DMS 273 (cell line): ENCODE data around the gene ABLIM3.

ENCODE experiments used
- DNase-seq: peaks from one replicate; lab custom pipeline; 2025; ENCODE audit not compliant: unreplicated experiment; lab: John Stamatoyannopoulos, UW

ABLIM3 gene

DNA sequence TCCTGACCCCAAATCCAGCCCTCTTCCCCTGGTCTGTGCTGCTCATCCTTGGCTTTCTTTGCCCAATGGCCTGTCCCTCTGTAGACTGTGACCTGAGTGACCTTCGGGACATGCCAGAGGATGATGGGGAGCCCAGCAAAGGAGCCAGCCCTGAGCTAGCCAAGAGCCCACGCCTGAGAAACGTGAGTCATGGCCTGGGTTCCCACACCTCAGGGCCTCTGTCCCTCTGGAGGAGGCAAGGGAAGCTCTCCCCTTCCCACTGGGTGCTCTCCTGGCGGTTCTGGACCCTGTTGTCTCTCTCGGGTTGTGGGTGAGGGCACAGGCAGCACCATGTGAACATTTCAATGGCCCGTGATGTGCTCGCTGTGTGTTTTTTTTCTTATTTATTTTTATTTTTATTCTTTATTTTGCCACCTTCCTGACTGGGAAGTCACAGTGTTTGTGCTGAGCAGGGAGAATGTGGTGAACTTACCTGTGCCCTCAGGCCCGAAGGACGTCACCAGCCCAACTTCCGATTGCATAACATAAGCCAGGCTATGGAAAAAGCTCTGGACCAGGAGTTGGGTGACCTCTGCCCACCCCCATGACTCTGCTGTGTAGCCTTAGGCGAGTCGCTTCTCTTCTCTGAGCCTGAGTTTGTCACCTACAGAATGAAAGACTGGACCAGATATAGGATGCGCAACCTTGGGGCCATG lies 159.9 kb downstream of the ABLIM3 start:
- no peak for DNase-seq

- no peak for DNase-seq
Observed at GRCh38 chr5:149301744-149302380, 160.6 kb downstream of the ABLIM3 start.

GRCh38 chr5:149302641-149303040 lies 161.3 kb downstream of the ABLIM3 start:
- DNase-seq: no peak

DNA sequence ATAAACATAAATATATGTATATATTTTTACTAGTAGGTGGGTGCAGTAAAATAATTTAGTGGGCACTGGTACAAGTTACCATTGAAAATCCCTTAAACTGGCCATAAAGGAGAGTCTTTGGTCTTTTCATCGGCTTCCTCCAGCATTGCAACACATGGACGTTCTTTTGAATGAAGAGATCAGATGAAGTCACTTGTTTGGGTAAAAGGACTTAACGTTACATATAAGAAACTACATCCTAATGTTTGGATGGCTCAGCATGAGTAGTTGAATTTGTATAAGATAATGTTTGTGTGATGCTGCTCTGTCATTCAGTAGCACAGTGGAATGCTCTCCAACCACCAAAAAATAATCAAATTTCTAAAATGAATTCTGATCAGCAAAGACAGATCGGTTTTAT lies 161.9 kb downstream of the ABLIM3 start:
- no peak for DNase-seq

DNA sequence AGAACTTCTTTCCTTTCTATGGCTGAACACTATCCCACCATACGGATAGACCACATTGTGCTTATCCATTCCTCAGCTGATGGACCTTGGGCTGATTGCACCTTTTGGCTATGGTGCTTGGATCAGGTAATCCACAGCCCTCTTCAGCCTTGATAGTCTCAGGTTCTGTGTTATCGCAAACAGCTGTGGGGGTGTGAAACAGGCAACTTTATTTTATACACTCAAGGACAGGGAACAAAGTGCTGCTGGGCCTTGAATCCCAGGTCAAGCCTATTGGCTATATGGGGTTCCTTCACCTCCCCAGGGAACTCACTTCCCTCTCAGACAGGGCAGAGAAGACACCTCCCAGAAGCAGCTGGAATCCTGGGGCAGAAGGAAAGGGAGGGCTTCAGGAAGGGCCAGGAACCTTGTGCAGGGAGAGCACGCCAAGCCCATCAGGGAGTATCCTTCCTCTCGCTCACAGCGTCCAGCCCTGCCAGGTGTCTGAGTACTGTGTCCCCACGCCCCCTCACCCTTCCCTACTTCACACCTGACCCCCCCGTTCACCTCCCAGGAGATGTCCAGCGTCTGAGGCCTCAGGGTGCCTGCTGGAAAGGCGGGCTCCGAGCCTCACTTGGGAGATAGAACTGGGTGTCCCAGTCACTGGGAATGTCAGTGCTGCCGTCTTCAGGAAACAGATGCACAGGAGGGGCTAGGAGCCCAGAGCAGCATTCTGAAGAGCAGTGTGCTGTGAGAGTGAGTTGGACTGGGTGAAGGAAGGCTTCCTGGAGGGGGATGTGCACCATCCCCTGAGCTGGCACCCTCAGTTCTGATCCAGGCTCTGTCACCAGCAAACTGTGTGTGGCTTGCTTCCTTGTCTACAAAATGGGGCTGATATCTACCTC lies 163.1 kb downstream of the ABLIM3 start:
- DNase-seq: no peak

- no peak for DNase-seq
Observed at GRCh38 chr5:149309354-149309753, 168.1 kb downstream of the ABLIM3 start.
